Activated CD4-positive, CD25-positive, alpha-beta regulatory T cell treated with anti-CD3 and anti-CD28 coated beads, Interleukin-2, amount 50 U/mL, for 24 hours (primary cell): ENCODE measurements around the gene SHMT1.
A peak's percentile ranks its signal among the peaks of the same experiment; 100 is the strongest.
"Not testable (repeated sequence)": the region's sequence is repeated elsewhere in the genome, so short reads cannot be mapped to it uniquely, and the experiment has no call there.

Source experiments
- ATAC-seq, 2 donors: fragments of 150-1000 bp; cut with Tn5 transposase; one replicate each; pipeline ENCODE4 v1.10.0; 2021; ENCODE audit warnings: mild to moderate bottlenecking in 1 of 2, moderate library complexity in 1 of 2

SHMT1 gene

GRCh38 chr17:18377437-18378204, 14.3 kb upstream of the SHMT1 start, which contains the start of gene EVPLL:
Gene EVPLL, plus strand, starts transcription at chr17:18377778. Its CDS starts 3,160 bp downstream, at chr17:18380938.
- ATAC-seq = no peak

GRCh38 chr17:18374216-18374615, 10.9 kb upstream of the SHMT1 start:
- no peak for ATAC-seq

GRCh38 chr17:18373181-18373580, 9.8 kb upstream of the SHMT1 start:
- peak in 1 of 2 donors; percentile 36 for ATAC-seq

GRCh38 chr17:18371455-18371854, 8.1 kb upstream of the SHMT1 start:
- ATAC-seq = peak; percentile 50 to 51

- ATAC-seq = no peak
Observed at GRCh38 chr17:18370761-18371160, 7.4 kb upstream of the SHMT1 start.

GRCh38 chr17:18368946-18369345, 5.6 kb upstream of the SHMT1 start:
- no peak for ATAC-seq

- no peak for ATAC-seq
Observed at GRCh38 chr17:18364166-18364565, 816 bp upstream of the SHMT1 start.

- ATAC-seq = peak in 1 of 2 donors; percentile 1
Observed at GRCh38 chr17:18362698-18363100, 651 bp downstream of the SHMT1 start.

GRCh38 chr17:18361837-18362697, 1.3 kb downstream of the SHMT1 start:
- ATAC-seq = no peak

GRCh38 chr17:18360518-18360917, 2.8 kb downstream of the SHMT1 start:
- ATAC-seq = no peak

- ATAC-seq = no peak
Observed at GRCh38 chr17:18356624-18357023, 6.7 kb downstream of the SHMT1 start.

GRCh38 chr17:18353541-18353940, 9.8 kb downstream of the SHMT1 start:
- ATAC-seq = no peak

GRCh38 chr17:18344021-18344420, 19.3 kb downstream of the SHMT1 start:
- no peak for ATAC-seq

- ATAC-seq = no peak
Observed at GRCh38 chr17:18339933-18340332, 23.4 kb downstream of the SHMT1 start.

GRCh38 chr17:18338158-18338557, 25.2 kb downstream of the SHMT1 start:
- ATAC-seq = not testable (repeated sequence)

GRCh38 chr17:18332909-18333489, 30.4 kb downstream of the SHMT1 start:
- no peak for ATAC-seq

GRCh38 chr17:18331879-18332278, 31.5 kb downstream of the SHMT1 start:
- ATAC-seq = no peak

- no peak for ATAC-seq
Observed at GRCh38 chr17:18328643-18329204, 34.6 kb downstream of the SHMT1 start.

GRCh38 chr17:18327556-18327955, 35.8 kb downstream of the SHMT1 start:
- ATAC-seq = no peak

- ATAC-seq = no peak
Observed at GRCh38 chr17:18327093-18327492, 36.3 kb downstream of the SHMT1 start.

GRCh38 chr17:18326572-18326971, 36.8 kb downstream of the SHMT1 start:
- ATAC-seq = no peak

- ATAC-seq = no peak
Observed at GRCh38 chr17:18326039-18326438, 37.3 kb downstream of the SHMT1 start.
